GM12878 (cell line): Measurements from ENCODE around the gene MTX1. TPM values are rescaled to one million over a fixed set of nuclear protein-coding genes. Genes with fewer than 3 reads are reported as not detected.

Experiments
- ATAC-seq: fragments of 200-7000 bp; cut with Tn5 transposase; 3 replicates; pipeline ENCODE4 v1.9.1; 2020; ENCODE audit warnings: mild to moderate bottlenecking, moderate library complexity
- BruUV-seq: library from RNA; stranded (reverse); fragments of 400-500 nt; replicated peaks from 2 replicates; lab custom pipeline; 2021; lab: Mats Ljungman, UMichigan
- CTCF ChIA-PET: fragments of 300-600 bp; sonication (Branson Sonifier 250); formaldehyde crosslinking; extraction: SDS; loops from one replicate; lab custom pipeline; 2021; ENCODE audit warnings: inconsistent platforms; lab: Yijun Ruan, JAX
- POLR2A ChIA-PET: fragments of 350-600 bp; formaldehyde crosslinking; extraction: SDS; loops from one replicate; lab custom pipeline; 2021; ENCODE audit warnings: inconsistent platforms; lab: Charles Lee
- RAD21 ChIA-PET: fragments of 300-600 bp; sonication (Branson Sonifier 250); formaldehyde crosslinking; loops from one replicate; lab custom pipeline; 2023; ENCODE audit warnings: antibody characterized with exemption; ENCODE audit not compliant: unreplicated experiment; lab: Charles Lee
- SMC1A ChIA-PET: fragments of 300-600 bp; sonication (Branson Sonifier 250); formaldehyde crosslinking; loops from one replicate; lab custom pipeline; 2023; ENCODE audit not compliant: unreplicated experiment, uncharacterized antibody; lab: Charles Lee
- DNase-seq: peaks from one replicate; pipeline ENCODE4 v3.0.0-alpha.2; 2011; ENCODE audit warnings: low read depth, low spot score
- FAIRE-seq: peaks from 3 replicates; lab custom pipeline; 2011; peaks lifted over from hg19 to GRCh38; lab: Jason Lieb, UNC
- H2AFZ ChIP-seq: 2 replicates; pipeline ENCODE4 v1.6.0; 2011; ENCODE audit warnings: low read depth, low read length, control low read depth; ENCODE audit not compliant: control insufficient read depth
- H3K27ac ChIP-seq: 2 replicates; pipeline ENCODE4 v1.5.1; 2011; ENCODE audit warnings: control low read depth; ENCODE audit not compliant: control insufficient read depth, insufficient read depth
- H3K27me3 ChIP-seq, 2 experiments: replicated peaks in 1 of 2; 2 replicates each; pipeline versions ENCODE4 v1.6.0 to v1.6.1; 2011; ENCODE audit warnings: low read length in 1 of 2; ENCODE audit not compliant: control insufficient read depth in 2 of 2, insufficient read depth in 2 of 2
- H3K36me3 ChIP-seq, 2 experiments: 2 replicates each; pipeline ENCODE4 v1.5.1; 2011; ENCODE audit warnings: low read length in 1 of 2; ENCODE audit not compliant: control insufficient read depth in 2 of 2, insufficient read depth in 2 of 2
- H3K4me1 ChIP-seq: 2 replicates; pipeline ENCODE4 v1.6.1; 2011; ENCODE audit warnings: mild to moderate bottlenecking, low read length, moderate library complexity, mixed read lengths; ENCODE audit not compliant: control insufficient read depth, insufficient read depth
- H3K4me2 ChIP-seq: 2 replicates; pipeline ENCODE4 v1.6.0; 2011; ENCODE audit warnings: control low read depth; ENCODE audit not compliant: control insufficient read depth, insufficient read depth
- H3K4me3 ChIP-seq: fragments of 200-600 bp; sonication (generic); 2 replicates; pipeline ENCODE4 v1.5.1; 2016
- H3K79me2 ChIP-seq: 2 replicates; pipeline ENCODE4 v1.6.0; 2011; ENCODE audit warnings: low read length; ENCODE audit not compliant: control insufficient read depth, insufficient read depth
- H3K9ac ChIP-seq: 2 replicates; pipeline ENCODE4 v1.8.0; 2011; ENCODE audit warnings: low read length, control low read depth, mixed read lengths; ENCODE audit not compliant: control insufficient read depth, insufficient read depth
- H3K9me3 ChIP-seq: replicated peaks from 3 replicates; pipeline ENCODE4 v1.5.1; 2011; ENCODE audit warnings: mild to moderate bottlenecking, low read length; ENCODE audit not compliant: control insufficient read depth, insufficient read depth
- H4K20me1 ChIP-seq: 2 replicates; pipeline ENCODE4 v1.6.0; 2011; ENCODE audit not compliant: control insufficient read depth, insufficient read depth
- ATF3 ChIP-seq: IDR thresholded peaks from 2 replicates; pipeline ENCODE4 v1.6.1; 2011; ENCODE audit warnings: low read depth, mild to moderate bottlenecking, low read length, moderate library complexity, borderline replicate concordance; ENCODE audit errors: extremely low read depth
- CEBPB ChIP-seq, 2 experiments: fragments of 150-350 bp in 1 of 2; IDR thresholded peaks; 2 replicates each; pipeline ENCODE4 v1.6.1; 2012 to 2014; ENCODE audit warnings: low read depth in 2 of 2, low read length in 2 of 2, borderline replicate concordance in 1 of 2, inconsistent platforms in 1 of 2
- E2F4 ChIP-seq: IDR thresholded peaks from 2 replicates; pipeline ENCODE4 v1.6.1; 2012; ENCODE audit warnings: low read depth, low read length, improper control_type of control experiment
- ETV6 ChIP-seq, 2 experiments: fragments of 450-650 bp in 1 of 2; IDR thresholded peaks in 1 of 2; conservative IDR thresholded peaks in 1 of 2; 2 replicates each; pipeline ENCODE4 v1.6.1; 2014; ENCODE audit warnings: antibody characterized with exemption in 1 of 2, borderline replicate concordance in 1 of 2, low read depth in 1 of 2, mild to moderate bottlenecking in 1 of 2, moderate library complexity in 1 of 2
- GABPA ChIP-seq: IDR thresholded peaks from 2 replicates; pipeline ENCODE4 v1.6.1; 2014; ENCODE audit warnings: antibody characterized with exemption, low read depth, mild to moderate bottlenecking, inconsistent platforms
- NR2F1 ChIP-seq: fragments of 450-650 bp; conservative IDR thresholded peaks from 2 replicates; pipeline ENCODE4 v1.6.1; 2017; ENCODE audit warnings: mild to moderate bottlenecking
- PML ChIP-seq: IDR thresholded peaks from 2 replicates; pipeline ENCODE4 v1.6.1; 2012; ENCODE audit warnings: low read length, inconsistent platforms
- POLR2A ChIP-seq: IDR thresholded peaks from 2 replicates; pipeline ENCODE4 v1.6.1; 2011; ENCODE audit warnings: low read depth, mild to moderate bottlenecking, low read length
- SUZ12 ChIP-seq: fragments of 200-600 bp; sonication (generic); IDR thresholded peaks from one replicate; pipeline ENCODE4 v1.6.1; 2018; ENCODE audit warnings: antibody characterized with exemption, mild to moderate bottlenecking; ENCODE audit not compliant: unreplicated experiment
- YY1 ChIP-seq: IDR thresholded peaks from 2 replicates; pipeline ENCODE4 v1.6.1; 2011; ENCODE audit warnings: low read depth, mild to moderate bottlenecking, low read length
- ZSCAN29 ChIP-seq: fragments of 450-650 bp; IDR thresholded peaks from 2 replicates; pipeline ENCODE4 v1.6.1; 2017; ENCODE audit warnings: mild to moderate bottlenecking, moderate library complexity
- WGBS: methylation state at CpG from one replicate; pipeline ENCODE4 v1.1.6; 2016; ENCODE audit warnings: low lambda C conversion rate; ENCODE audit not compliant: insufficient replicate concordance, insufficient coverage; ENCODE audit errors: missing lambda C conversion rate; 5-methylcytosine and 5-hydroxymethylcytosine counted together
- in situ Hi-C: fragments of 300-500 bp; cut with MboI; formaldehyde crosslinking; loops from 9 replicates; pipeline ENCODE4 v1.14.3; 2018; ENCODE audit warnings: mixed read lengths
- intact Hi-C: fragments of 100-400 bp; cut with micrococcal nuclease; formaldehyde crosslinking; loops from one replicate; pipeline ENCODE4 v1.14.2; 2022; ENCODE audit not compliant: unreplicated experiment
- polyA plus RNA-seq, 11 experiments: library from polyadenylated mRNA; depleted of rRNA in 4 of 11; unstranded in 6 of 11; stranded (reverse) in 5 of 11; fragments of >200 nt; fragmentation: Nextera tagmentation in 4 of 11; fragmentation: Illumina TruSeq in 1 of 11; extraction: Ambion mirVana in 4 of 11; extraction: Trizol in 1 of 11; gene quantifications; 1 replicate in 1 of 11; 2 replicates in 10 of 11; pipeline versions ENCODE4 v1.2.1 to v1.2.3, GENCODE V29; 2011 to 2016; ENCODE audit warnings: inconsistent platforms in 2 of 11, missing spikeins in 2 of 11, low read depth in 1 of 11
- total RNA-seq, 4 experiments: library from RNA; depleted of rRNA in 3 of 4; stranded (reverse); fragments of >200 nt in 3 of 4; fragmentation: Illumina TruSeq in 1 of 4; extraction: Trizol in 1 of 4; gene quantifications; 2 replicates each; pipeline versions ENCODE4 v1.2.1 to v1.2.3, GENCODE V29; 2013 to 2021

Gene MTX1
- total and polyA plus RNA-seq, 10 of the 15 experiments (the other 5 are each of a cell fraction or from before 2014, with no cell fraction given), result 15.8 to 92.0 (median 49.1) TPM

GRCh38 chr1:155260276-155260675, 51.8 kb downstream of the MTX1 start:
- CTCF ChIA-PET, result interaction anchor here (1.3 to 4.3 kb wide), 4 partner anchors 10 to 67 kb away, joined by 3 to 78 read pairs (median 12); partner anchors contain the start of gene FDPS
- 94% methylated on average over 5 of the region's 5 CpGs for WGBS
- POLR2A ChIA-PET, result interaction anchor here (0.6 to 1.7 kb wide), 5 partner anchors 13 to 90 kb away, joined by 3 to 5 read pairs (median 4); partner anchors contain the start of gene CLK2

GRCh38 chr1:155261493-155261851, 53.0 kb downstream of the MTX1 start:
- Histone ChIP-seq H3K4me3 (peak overlapping the region; percentile 77), H3K9ac (peak overlapping the region; percentile 82), H3K79me2 (peaks cover 20% of the 10 kb centered on the region), H4K20me1 (no peaks in the 10 kb centered on the region), H3K27me3 (no peaks in the 10 kb centered on the region), H3K36me3 (peaks cover 12 to 16% of the 10 kb centered on the region in 2 experiments; a peak in 3 of 4 replicates), H3K27ac (peak overlapping the region; percentile 84), H3K4me1 (peaks cover 7% of the 10 kb centered on the region), H2AFZ (no peak overlapping the region; the same call in 1 of the 2 replicates), H3K9me3 (no peaks in the 10 kb centered on the region), H3K4me2 (peak overlapping the region; percentile 91)
- ChIA-PET CTCF (interaction anchor here (0.9 to 4.3 kb wide), 9 partner anchors 11 to 88 kb away, joined by 3 to 78 read pairs (median 4); partner anchors contain the start of genes CLK2, KRTCAP2, MTX1 and THBS3), SMC1A (interaction anchor here (1.0 to 1.4 kb wide), 4 partner anchors 9 to 47 kb away, joined by 3 to 5 read pairs (median 4); partner anchors contain the start of gene FDPS), RAD21 (interaction anchor here (1.1 to 4.2 kb wide), 4 partner anchors 11 to 62 kb away, joined by 3 to 26 read pairs (median 6); partner anchors contain the start of genes CLK2 and FDPS), POLR2A (interaction anchor here (0.5 to 1.9 kb wide), 8 partner anchors 10 to 482 kb away, joined by 3 to 13 read pairs (median 6); partner anchors contain the start of genes CLK2 and HCN3)
- no peak for DNase-seq
- intact Hi-C loops, result no loop called here
- no peak for FAIRE-seq
- BruUV-seq, result no TSS peak
- peak; percentile 35 for ATAC-seq
- 0% methylated on average over 9 of the region's 9 CpGs for WGBS
- in situ Hi-C loops, result no loop called here
- no peak for TF ChIP-seq ZSCAN29
- TF ChIP-seq YY1, result peak; percentile 36; the same call in 1 of the 2 replicates
- peak; percentile 77 for TF ChIP-seq GABPA
- no peak for TF ChIP-seq NR2F1
- no peak for TF ChIP-seq SUZ12
- TF ChIP-seq E2F4, result no peak
- no peak for TF ChIP-seq CEBPB (IDR thresholded peaks at IDR 0.05; ENCODE audit: borderline replicate concordance in 1 of 2, low read depth in 2 of 2, low read length in 2 of 2)

More at GRCh38 chr1:155260276-155260675, 51.8 kb downstream of the MTX1 start:
- BruUV-seq, result no TSS peak
- no peaks in the 10 kb centered on the region for H3K9me3 ChIP-seq
- no peaks in the 10 kb centered on the region for H3K27me3 ChIP-seq
- H3K4me2 ChIP-seq, result peak overlapping the region; percentile 91; the same call in 1 of the 2 replicates
- ATAC-seq (no peak), FAIRE-seq (no peak), DNase-seq (no peak)
- no peak overlapping the region for H2AFZ ChIP-seq
- H3K27ac ChIP-seq, result no peak overlapping the region
- in situ Hi-C loops (no loop called here), intact Hi-C loops (no loop called here)
- no peaks in the 10 kb centered on the region for H4K20me1 ChIP-seq
- peaks cover 11% of the 10 kb centered on the region for H3K4me1 ChIP-seq
- H3K36me3 ChIP-seq, result peaks cover 12% of the 10 kb centered on the region in 2 experiments; a peak in 3 of 4 replicates
- no peak for TF ChIP-seq YY1
- peak; percentile 25; the same call in 1 of the 2 replicates for TF ChIP-seq POLR2A
- no peak for TF ChIP-seq ETV6 (conservative IDR thresholded peaks at IDR 0.05 in 1 of 2, IDR thresholded peaks at IDR 0.05 in 1 of 2; ENCODE audit: borderline replicate concordance in 1 of 2, low read depth in 1 of 2)
- no peak for TF ChIP-seq ATF3
- TF ChIP-seq PML, result no peak
- no peak overlapping the region for H3K9ac ChIP-seq
- ChIA-PET SMC1A (interaction anchor here (0.8 to 1.2 kb wide), 3 partner anchors 8 to 57 kb away, joined by 3 to 4 read pairs (median 3); no protein-coding TSS in a partner anchor), RAD21 (interaction anchor here (1.0 to 4.2 kb wide), 2 partner anchors 10 to 63 kb away, joined by 3 to 26 read pairs; no protein-coding TSS in a partner anchor)
- H3K79me2 ChIP-seq, result peaks cover 20% of the 10 kb centered on the region
- H3K4me3 ChIP-seq, result no peak overlapping the region
